Parathyroid adenoma (tissue), 2 donors: ENCODE results near the gene GNG13.

ENCODE experiments used
- H2AFZ ChIP-seq: fragments of 300-600 bp; sonication (generic); one replicate; pipeline ENCODE4 v1.7.0; 2017; ENCODE audit warnings: antibody characterized with exemption, mild to moderate bottlenecking
- H3K27ac ChIP-seq: fragments of 300-600 bp; sonication (generic); one replicate; pipeline ENCODE4 v1.7.0; 2017
- H3K27me3 ChIP-seq: fragments of 300-600 bp; sonication (generic); one replicate; pipeline ENCODE4 v1.7.0; 2017; ENCODE audit warnings: low read length; ENCODE audit not compliant: control insufficient read depth, insufficient read depth
- H3K36me3 ChIP-seq: fragments of 300-600 bp; sonication (generic); one replicate; pipeline ENCODE4 v1.7.0; 2017; ENCODE audit warnings: low read length; ENCODE audit not compliant: control insufficient read depth, insufficient read depth
- H3K4me1 ChIP-seq: fragments of 300-600 bp; sonication (generic); one replicate; pipeline ENCODE4 v1.7.0; 2017; ENCODE audit warnings: control low read depth
- H3K4me2 ChIP-seq: fragments of 300-600 bp; sonication (generic); one replicate; pipeline ENCODE4 v1.7.0; 2017; ENCODE audit warnings: low read length
- H3K4me3 ChIP-seq: fragments of 300-600 bp; sonication (generic); one replicate; pipeline ENCODE4 v1.7.0; 2017; ENCODE audit warnings: low read depth, low read length
- H3K79me2 ChIP-seq: fragments of 300-600 bp; sonication (generic); one replicate; pipeline ENCODE4 v1.7.0; 2017; ENCODE audit warnings: control low read depth
- H3K9ac ChIP-seq: fragments of 300-600 bp; sonication (generic); one replicate; pipeline ENCODE4 v1.7.0; 2017; ENCODE audit warnings: mild to moderate bottlenecking
- H3K9me3 ChIP-seq: fragments of 300-600 bp; sonication (generic); one replicate; pipeline ENCODE4 v1.7.0; 2017; ENCODE audit warnings: low read length; ENCODE audit not compliant: control insufficient read depth
- CTCF ChIP-seq: fragments of 300-600 bp; sonication (generic); IDR thresholded peaks from one replicate; pipeline ENCODE4 v1.7.0; 2017; ENCODE audit warnings: antibody characterized with exemption, mild to moderate bottlenecking
- donor health status: primary hyperparathyroidism.

Gene GNG13

GRCh38 chr16:766008-766819, 34.3 kb downstream of the GNG13 start:
- Histone ChIP-seq H3K27ac (no peak overlapping the region), H3K9me3 (no peaks in the 10 kb centered on the region), H3K27me3 (no peaks in the 10 kb centered on the region), H3K36me3 (no peaks in the 10 kb centered on the region), H3K4me2 (no peak overlapping the region), H3K4me1 (no peaks in the 10 kb centered on the region), H3K79me2 (no peaks in the 10 kb centered on the region), H2AFZ (no peak overlapping the region), H3K4me3 (no peak overlapping the region), H3K9ac (no peak overlapping the region)
- TF ChIP-seq CTCF, result no peak

GRCh38 chr16:765488-765865, 35.1 kb downstream of the GNG13 start:
- Histone ChIP-seq H2AFZ (no peak overlapping the region), H3K4me2 (no peak overlapping the region), H3K36me3 (no peaks in the 10 kb centered on the region), H3K4me1 (no peaks in the 10 kb centered on the region), H3K27me3 (no peaks in the 10 kb centered on the region), H3K9me3 (no peaks in the 10 kb centered on the region), H3K27ac (no peak overlapping the region), H3K9ac (no peak overlapping the region), H3K4me3 (no peak overlapping the region), H3K79me2 (no peaks in the 10 kb centered on the region)
- no peak for TF ChIP-seq CTCF

- H3K4me2 ChIP-seq, result no peak overlapping the region
- H2AFZ ChIP-seq, result no peak overlapping the region
- no peaks in the 10 kb centered on the region for H3K27me3 ChIP-seq
- H3K36me3 ChIP-seq, result no peaks in the 10 kb centered on the region
- H3K27ac ChIP-seq, result no peak overlapping the region
- no peaks in the 10 kb centered on the region for H3K4me1 ChIP-seq
- H3K4me3 ChIP-seq, result no peak overlapping the region
- TF ChIP-seq CTCF, result no peak
- no peaks in the 10 kb centered on the region for H3K9me3 ChIP-seq
- no peak overlapping the region for H3K9ac ChIP-seq
- no peaks in the 10 kb centered on the region for H3K79me2 ChIP-seq
Observed at GRCh38 chr16:764848-765487, 35.6 kb downstream of the GNG13 start.

- H3K27me3 ChIP-seq, result no peaks in the 10 kb centered on the region
- no peaks in the 10 kb centered on the region for H3K9me3 ChIP-seq
- H3K36me3 ChIP-seq, result no peaks in the 10 kb centered on the region
- no peak overlapping the region for H3K9ac ChIP-seq
- no peaks in the 10 kb centered on the region for H3K79me2 ChIP-seq
- no peak overlapping the region for H2AFZ ChIP-seq
- TF ChIP-seq CTCF, result no peak
- no peak overlapping the region for H3K4me2 ChIP-seq
- H3K4me1 ChIP-seq, result no peaks in the 10 kb centered on the region
- no peak overlapping the region for H3K27ac ChIP-seq
- H3K4me3 ChIP-seq, result no peak overlapping the region
Observed at GRCh38 chr16:764184-764750, 36.3 kb downstream of the GNG13 start.
